Measurements from ENCODE around the gene ZNF804B.

DNA sequence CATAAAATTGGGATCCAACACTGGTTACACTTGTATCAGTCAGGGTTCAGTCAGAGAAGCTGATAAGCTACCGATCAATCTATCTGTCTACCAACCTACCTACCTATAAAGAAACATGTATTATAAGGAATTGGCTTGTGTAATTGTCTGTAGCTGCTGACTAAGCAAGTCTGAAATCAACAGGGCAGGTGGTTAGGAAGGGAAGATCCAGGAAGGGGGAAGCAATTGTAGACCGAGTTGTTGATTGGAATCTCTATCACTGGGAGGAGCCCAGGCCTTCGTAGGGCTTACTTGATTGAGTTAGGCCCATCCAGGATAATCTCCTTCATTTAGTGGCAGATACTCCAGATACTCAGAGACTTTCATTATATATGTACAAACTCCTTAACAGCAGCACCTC is 307.5 kb downstream of the ZNF804B start:
- no peak for TF ChIP-seq POLR2A (IDR thresholded peaks at IDR 0.05)
- TF ChIP-seq, protein P1, sequence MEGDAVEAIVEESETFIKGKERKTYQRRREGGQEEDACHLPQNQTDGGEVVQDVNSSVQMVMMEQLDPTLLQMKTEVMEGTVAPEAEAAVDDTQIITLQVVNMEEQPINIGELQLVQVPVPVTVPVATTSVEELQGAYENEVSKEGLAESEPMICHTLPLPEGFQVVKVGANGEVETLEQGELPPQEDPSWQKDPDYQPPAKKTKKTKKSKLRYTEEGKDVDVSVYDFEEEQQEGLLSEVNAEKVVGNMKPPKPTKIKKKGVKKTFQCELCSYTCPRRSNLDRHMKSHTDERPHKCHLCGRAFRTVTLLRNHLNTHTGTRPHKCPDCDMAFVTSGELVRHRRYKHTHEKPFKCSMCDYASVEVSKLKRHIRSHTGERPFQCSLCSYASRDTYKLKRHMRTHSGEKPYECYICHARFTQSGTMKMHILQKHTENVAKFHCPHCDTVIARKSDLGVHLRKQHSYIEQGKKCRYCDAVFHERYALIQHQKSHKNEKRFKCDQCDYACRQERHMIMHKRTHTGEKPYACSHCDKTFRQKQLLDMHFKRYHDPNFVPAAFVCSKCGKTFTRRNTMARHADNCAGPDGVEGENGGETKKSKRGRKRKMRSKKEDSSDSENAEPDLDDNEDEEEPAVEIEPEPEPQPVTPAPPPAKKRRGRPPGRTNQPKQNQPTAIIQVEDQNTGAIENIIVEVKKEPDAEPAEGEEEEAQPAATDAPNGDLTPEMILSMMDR (IDR thresholded peaks at IDR 0.05): no peak
- TF ChIP-seq EP300 (IDR thresholded peaks at IDR 0.05): no peak
- no peak for TF ChIP-seq POLR2AphosphoS5 (IDR thresholded peaks at IDR 0.05)
